Parathyroid adenoma (tissue), 2 donors: ENCODE measurements around the gene HDGF.

ENCODE experiments used
- H2AFZ ChIP-seq: fragments of 300-600 bp; sonication (generic); one replicate; pipeline ENCODE4 v1.7.0; 2017; ENCODE audit warnings: antibody characterized with exemption, mild to moderate bottlenecking
- H3K27ac ChIP-seq: fragments of 300-600 bp; sonication (generic); one replicate; pipeline ENCODE4 v1.7.0; 2017
- H3K27me3 ChIP-seq: fragments of 300-600 bp; sonication (generic); one replicate; pipeline ENCODE4 v1.7.0; 2017; ENCODE audit warnings: low read length; ENCODE audit not compliant: control insufficient read depth, insufficient read depth
- H3K36me3 ChIP-seq: fragments of 300-600 bp; sonication (generic); one replicate; pipeline ENCODE4 v1.7.0; 2017; ENCODE audit warnings: low read length; ENCODE audit not compliant: control insufficient read depth, insufficient read depth
- H3K4me1 ChIP-seq: fragments of 300-600 bp; sonication (generic); one replicate; pipeline ENCODE4 v1.7.0; 2017; ENCODE audit warnings: control low read depth
- H3K4me2 ChIP-seq: fragments of 300-600 bp; sonication (generic); one replicate; pipeline ENCODE4 v1.7.0; 2017; ENCODE audit warnings: low read length
- H3K4me3 ChIP-seq: fragments of 300-600 bp; sonication (generic); one replicate; pipeline ENCODE4 v1.7.0; 2017; ENCODE audit warnings: low read depth, low read length
- H3K79me2 ChIP-seq: fragments of 300-600 bp; sonication (generic); one replicate; pipeline ENCODE4 v1.7.0; 2017; ENCODE audit warnings: control low read depth
- H3K9ac ChIP-seq: fragments of 300-600 bp; sonication (generic); one replicate; pipeline ENCODE4 v1.7.0; 2017; ENCODE audit warnings: mild to moderate bottlenecking
- H3K9me3 ChIP-seq: fragments of 300-600 bp; sonication (generic); one replicate; pipeline ENCODE4 v1.7.0; 2017; ENCODE audit warnings: low read length; ENCODE audit not compliant: control insufficient read depth
- CTCF ChIP-seq: fragments of 300-600 bp; sonication (generic); IDR thresholded peaks from one replicate; pipeline ENCODE4 v1.7.0; 2017; ENCODE audit warnings: antibody characterized with exemption, mild to moderate bottlenecking
- donor health status: primary hyperparathyroidism.

The HDGF gene

DNA sequence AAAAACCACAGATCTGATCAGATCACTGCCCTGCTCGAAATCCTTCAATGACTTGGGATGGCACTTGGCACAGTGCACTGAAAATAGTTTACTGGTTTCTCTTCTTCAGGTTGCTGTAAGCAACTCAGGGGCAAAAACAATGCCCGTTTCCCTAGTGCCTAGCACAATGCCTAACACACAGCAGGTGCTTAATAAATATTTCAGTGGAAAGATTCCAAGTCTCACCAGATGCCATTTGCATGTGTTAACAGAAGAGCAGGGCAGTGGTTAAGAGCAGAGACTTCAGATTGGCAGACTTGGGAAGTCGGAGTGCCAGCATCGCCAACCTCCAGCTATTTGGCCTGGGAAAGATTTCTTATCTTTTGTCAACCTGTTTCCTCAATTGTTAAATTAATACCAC is 34.1 kb downstream of the HDGF start:
- Histone ChIP-seq H3K36me3 (no peaks in the 10 kb centered on the region), H3K27ac (no peak overlapping the region), H3K9me3 (no peaks in the 10 kb centered on the region), H3K27me3 (no peaks in the 10 kb centered on the region), H3K4me3 (no peak overlapping the region), H3K9ac (no peak overlapping the region), H3K4me2 (no peak overlapping the region), H2AFZ (no peak overlapping the region), H3K4me1 (no peaks in the 10 kb centered on the region), H3K79me2 (no peaks in the 10 kb centered on the region)
- TF ChIP-seq CTCF = no peak

- no peaks in the 10 kb centered on the region for H3K79me2 ChIP-seq
- no peak overlapping the region for H3K4me3 ChIP-seq
- H3K9ac ChIP-seq = no peak overlapping the region
- H3K27me3 ChIP-seq = no peaks in the 10 kb centered on the region
- H3K4me1 ChIP-seq = no peaks in the 10 kb centered on the region
- H3K36me3 ChIP-seq = no peaks in the 10 kb centered on the region
- TF ChIP-seq CTCF = no peak
- no peak overlapping the region for H2AFZ ChIP-seq
- no peaks in the 10 kb centered on the region for H3K9me3 ChIP-seq
- no peak overlapping the region for H3K27ac ChIP-seq
- no peak overlapping the region for H3K4me2 ChIP-seq
Observed at GRCh38 chr1:156714830-156715229, 36.6 kb downstream of the HDGF start.

GRCh38 chr1:156712626-156713025 is 38.8 kb downstream of the HDGF start:
- H3K4me3 ChIP-seq = no peak overlapping the region
- no peak overlapping the region for H3K9ac ChIP-seq
- H3K4me1 ChIP-seq = no peaks in the 10 kb centered on the region
- TF ChIP-seq CTCF = no peak
- H3K4me2 ChIP-seq = no peak overlapping the region
- H3K9me3 ChIP-seq = no peaks in the 10 kb centered on the region
- H3K27ac ChIP-seq = no peak overlapping the region
- H3K36me3 ChIP-seq = no peaks in the 10 kb centered on the region
- no peak overlapping the region for H2AFZ ChIP-seq
- H3K27me3 ChIP-seq = no peaks in the 10 kb centered on the region
- no peaks in the 10 kb centered on the region for H3K79me2 ChIP-seq

DNA sequence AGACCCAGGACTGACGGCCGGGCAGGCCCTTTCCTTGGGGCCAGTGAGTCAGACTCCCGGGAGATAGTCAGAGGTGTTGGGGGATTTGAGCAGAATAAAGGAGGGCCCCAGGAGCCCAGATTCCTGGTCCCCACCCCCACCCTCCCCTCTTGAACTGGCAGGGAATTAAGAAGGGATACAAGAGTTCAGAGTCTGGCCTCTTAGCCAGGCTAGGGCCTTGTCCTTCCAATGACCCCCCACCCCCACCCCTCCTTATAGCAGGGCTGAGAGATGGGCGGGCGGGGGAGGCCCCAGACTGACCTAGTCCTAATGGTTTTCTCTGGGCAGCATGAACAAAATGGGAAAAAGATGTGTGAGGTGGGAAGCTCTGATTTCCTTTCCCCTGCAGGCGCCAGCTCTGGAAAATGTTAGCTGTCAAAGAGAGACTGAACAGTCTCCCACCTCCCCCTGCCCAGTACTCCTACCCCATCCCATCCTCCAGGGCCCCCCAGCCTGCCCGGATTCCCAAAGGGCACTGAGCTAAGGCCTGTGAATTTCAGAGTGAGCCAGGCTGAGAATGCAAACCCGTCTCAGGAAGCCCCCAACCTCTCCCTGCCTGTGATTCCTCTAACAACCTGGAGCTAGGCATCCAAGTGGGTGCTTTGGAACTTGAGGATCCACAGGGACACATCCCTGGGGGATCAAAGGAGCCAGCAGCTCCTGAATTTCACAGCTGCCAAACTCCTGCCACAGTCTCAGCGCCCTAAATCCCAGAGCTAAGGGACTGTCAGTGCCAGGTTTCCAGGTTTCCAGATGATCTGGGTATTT is 40.3 kb downstream of the HDGF start:
- Histone ChIP-seq H3K9me3 (no peaks in the 10 kb centered on the region), H2AFZ (no peak overlapping the region), H3K4me3 (no peak overlapping the region), H3K36me3 (no peaks in the 10 kb centered on the region), H3K79me2 (no peaks in the 10 kb centered on the region), H3K27me3 (no peaks in the 10 kb centered on the region), H3K4me2 (no peak overlapping the region), H3K9ac (no peak overlapping the region), H3K27ac (no peak overlapping the region), H3K4me1 (peaks cover 4% of the 10 kb centered on the region)
- TF ChIP-seq CTCF = no peak
